Posterior cingulate gyrus (tissue), 11 donors: ENCODE results near the gene USP34.
"Not testable (repeated sequence)": the region's sequence is repeated elsewhere in the genome, so short reads cannot be mapped to it uniquely, and the experiment has no call there.

Experiments used
- DNase-seq, 10 donors: peaks; one replicate each; pipeline versions ENCODE4 v3.0.0 to v3.0.0-alpha.2; 2020 to 2021; ENCODE audit warnings: mixed read lengths in 3 of 10
- intact Hi-C: fragments of 100-400 bp; cut with DNase I; formaldehyde crosslinking; loops from one replicate; pipeline ENCODE4 v1.15.1; 2023

The USP34 gene

DNA sequence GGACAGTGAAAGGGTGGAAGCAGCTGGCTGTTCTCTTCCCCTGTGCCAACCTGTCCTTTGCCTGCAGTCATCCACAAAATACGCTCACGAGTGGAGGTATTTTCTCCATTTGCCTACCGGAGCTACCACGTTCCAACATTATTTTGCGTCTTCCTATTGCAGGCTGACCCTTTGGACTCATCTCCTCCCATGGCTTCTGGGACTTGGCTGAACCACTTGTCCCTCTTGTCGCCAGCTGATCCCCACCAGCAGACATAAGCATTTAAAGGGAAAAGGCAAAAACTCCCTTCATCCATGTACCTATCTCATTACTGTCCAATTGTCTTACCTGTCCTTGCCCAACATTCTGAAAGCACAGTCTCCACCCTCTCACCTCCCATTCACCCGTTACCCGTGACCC lies 295.9 kb downstream of the USP34 start:
- no peak for DNase-seq
- intact Hi-C loops, result loop anchor here (2.0 to 10.0 kb wide), 4 partner anchors 28 to 300 kb away; partner anchors contain the start of genes PEX13, PUS10, REL and USP34

DNA sequence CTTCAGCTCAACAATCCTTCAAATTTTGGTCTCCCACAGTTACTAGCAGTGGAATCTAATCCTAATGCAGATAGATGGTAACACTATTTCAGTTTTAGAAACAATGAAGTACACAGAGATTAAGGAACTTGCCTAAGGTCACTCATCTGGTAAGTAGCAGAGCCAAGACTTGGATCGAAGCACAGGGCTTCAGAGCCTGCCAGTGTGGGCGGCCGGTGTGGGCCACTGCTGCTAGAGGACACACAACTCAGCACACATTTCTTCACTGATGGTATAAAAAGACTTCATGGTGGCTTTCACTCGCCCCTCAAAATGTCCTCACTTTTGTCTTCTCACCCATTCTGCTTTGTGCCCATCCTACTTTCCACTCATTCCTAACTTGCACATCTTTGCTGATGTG lies 297.8 kb downstream of the USP34 start:
- intact Hi-C loops, result loop anchor here (10.0 kb wide), 1 partner anchor 302 kb away; the partner anchor contains the start of gene USP34
- no peak for DNase-seq

DNA sequence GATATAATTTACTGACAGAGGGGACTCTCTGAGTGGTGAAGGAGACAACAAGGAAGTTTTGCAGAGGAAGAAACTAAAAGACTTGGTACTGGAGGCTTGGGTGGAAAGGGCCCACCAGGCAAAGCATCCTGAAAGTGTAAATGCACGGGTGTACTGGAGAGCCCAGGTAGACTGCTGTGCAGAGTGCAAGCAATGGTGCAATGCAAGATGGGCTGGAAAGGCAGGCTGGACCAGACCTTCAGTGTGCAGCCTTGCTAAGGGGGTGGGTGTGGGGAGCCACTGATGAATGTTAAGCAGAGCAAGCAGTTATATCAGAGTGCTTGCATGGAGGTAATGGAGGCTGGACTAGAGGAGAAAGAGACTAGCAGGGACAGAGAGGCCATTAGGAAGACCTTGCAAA lies 298.2 kb downstream of the USP34 start:
- DNase-seq, result no peak
- intact Hi-C loops, result loop anchor here (10.0 kb wide), 1 partner anchor 302 kb away; the partner anchor contains the start of gene USP34

DNA sequence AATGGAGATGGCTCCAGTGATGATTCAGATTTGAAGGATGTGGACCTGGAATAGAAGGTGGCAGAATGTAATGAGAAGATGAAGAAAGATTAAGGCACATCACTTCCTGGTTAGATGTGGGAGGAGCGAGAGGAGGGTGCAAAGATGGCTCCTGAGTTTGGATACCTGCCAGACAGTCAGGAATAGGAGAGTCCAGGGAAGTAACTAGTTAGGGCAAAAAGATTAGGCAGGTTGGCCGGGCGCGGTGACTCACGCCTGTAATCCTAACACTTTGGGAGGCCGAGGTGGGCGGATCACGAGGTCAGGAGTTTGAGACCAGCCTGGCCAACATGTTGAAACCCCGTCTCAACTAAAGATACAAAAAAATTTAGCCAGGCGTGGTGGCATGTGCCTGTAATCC lies 303.3 kb downstream of the USP34 start:
- intact Hi-C loops, result no loop called here

DNA sequence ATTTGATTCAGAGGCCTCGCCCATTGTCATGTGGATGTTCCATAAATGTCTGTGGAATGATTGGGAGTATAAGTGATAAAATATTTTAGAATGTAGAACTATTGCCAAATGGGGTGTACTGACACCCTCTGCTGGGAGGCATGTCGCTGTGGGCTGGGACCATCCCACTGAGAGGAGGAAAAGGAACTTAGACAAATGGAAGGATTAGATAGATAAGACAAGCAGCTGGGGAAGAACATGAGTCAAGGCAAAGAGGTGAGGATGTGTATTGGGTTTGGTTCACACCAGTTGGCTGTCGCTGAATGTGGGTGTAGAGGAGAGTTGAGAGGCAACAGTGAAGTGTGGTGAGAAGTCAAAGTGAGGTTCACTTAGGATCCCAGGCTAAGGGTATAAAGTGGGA lies 304.9 kb downstream of the USP34 start:
- DNase-seq, result no peak
- intact Hi-C loops, result no loop called here

More for the DNA sequence above, 303.3 kb downstream of the USP34 start:
- no peak for DNase-seq

DNA sequence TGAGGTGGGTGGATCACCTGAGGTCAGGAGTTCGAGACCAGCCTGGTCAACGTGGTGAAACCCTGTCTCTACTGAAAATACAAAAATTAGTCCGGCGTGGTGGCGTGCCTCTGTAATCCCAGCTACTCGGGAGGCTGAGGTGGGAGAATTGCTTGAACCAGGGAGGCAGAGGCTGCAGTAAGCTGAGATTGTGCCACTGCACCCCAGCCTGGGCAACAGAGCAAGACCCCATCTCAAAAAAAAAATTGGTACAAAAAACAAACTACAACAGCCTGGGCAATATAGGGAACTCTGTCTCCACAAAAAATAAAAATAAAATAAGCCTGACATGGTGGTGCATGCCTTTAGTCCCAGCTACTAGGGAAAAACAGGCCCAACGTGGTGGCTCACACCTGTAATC lies 305.8 kb downstream of the USP34 start:
- DNase-seq, intact Hi-C loops: not testable (repeated sequence)

DNA sequence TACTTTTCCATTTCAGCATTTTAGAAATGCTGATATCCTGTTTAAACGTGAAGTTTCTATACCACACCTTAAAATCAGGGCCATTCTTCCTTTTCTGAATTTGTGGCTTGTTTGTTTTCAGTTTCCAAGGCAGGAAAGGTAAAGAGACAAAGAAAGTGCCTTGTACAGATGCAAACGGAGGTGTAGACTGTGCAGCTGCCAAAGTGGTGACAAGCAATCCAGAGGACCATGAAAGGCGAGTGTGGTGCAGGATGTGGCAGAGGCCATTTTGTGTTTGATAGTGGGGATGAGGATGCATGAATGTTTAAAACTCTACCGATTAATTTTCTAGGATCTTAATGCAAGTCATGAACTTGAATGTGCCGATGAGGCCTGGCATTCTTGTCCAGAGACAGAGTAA lies 308.2 kb downstream of the USP34 start:
- intact Hi-C loops, result no loop called here
- no peak for DNase-seq

DNA sequence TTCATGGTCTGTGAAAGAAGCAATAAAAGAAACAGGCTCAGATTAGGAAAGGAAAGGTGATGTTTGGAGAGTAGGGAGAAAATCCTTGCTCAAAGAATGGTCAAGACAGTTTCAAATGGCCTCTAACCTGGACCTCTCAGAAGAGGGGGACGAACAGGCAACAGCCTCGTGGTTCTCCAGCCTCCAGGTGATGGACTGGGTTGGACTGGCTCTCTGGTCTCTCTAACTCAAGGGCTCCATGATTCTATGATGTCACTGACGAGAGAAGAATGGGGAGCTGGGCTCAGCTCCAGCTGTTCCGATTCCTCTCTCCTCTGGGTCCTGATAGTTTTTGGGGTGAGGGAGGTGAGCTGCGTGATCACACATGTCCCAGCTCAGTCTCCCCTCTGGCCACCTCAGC lies 309.0 kb downstream of the USP34 start, which contains the start of gene C2orf74:
TSS of gene C2orf74 (plus strand) at position 301 of the 400 bp plus-strand sequence. CDS start 327 bp downstream, outside the sequence.
- intact Hi-C loops, result no loop called here

DNA sequence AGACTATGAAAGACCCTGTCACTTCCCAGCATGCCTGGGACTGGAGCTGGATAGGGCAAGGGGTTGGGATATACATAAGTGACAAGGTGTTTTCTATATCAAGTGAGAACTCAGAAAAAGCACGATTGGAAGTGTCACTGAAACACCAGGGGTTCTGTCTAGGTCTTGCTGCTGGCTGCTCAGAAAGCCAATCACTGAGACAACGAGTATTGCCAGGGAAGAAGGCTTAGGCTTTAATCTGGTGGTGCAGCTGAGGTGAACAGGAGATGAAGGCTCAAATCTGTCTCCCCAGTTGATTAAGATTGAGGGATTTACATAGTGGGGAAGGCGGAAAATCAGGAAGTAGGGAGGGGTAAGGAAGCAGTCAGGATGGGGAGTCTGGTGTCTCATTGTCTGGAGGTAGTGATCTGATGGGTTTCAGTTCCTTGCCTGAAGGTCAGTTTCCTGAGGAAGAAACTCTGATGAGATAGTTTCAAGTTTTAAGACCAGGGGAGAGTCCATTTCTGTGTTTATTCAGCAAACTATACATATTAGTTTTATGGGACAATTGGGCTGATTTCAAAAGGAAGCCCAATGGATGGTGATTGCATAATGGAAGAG lies 312.4 kb downstream of the USP34 start:
- intact Hi-C loops, result no loop called here
- no peak for DNase-seq

More for the DNA sequence above, 309.0 kb downstream of the USP34 start, which contains the start of gene C2orf74:
- DNase-seq, result no peak

DNA sequence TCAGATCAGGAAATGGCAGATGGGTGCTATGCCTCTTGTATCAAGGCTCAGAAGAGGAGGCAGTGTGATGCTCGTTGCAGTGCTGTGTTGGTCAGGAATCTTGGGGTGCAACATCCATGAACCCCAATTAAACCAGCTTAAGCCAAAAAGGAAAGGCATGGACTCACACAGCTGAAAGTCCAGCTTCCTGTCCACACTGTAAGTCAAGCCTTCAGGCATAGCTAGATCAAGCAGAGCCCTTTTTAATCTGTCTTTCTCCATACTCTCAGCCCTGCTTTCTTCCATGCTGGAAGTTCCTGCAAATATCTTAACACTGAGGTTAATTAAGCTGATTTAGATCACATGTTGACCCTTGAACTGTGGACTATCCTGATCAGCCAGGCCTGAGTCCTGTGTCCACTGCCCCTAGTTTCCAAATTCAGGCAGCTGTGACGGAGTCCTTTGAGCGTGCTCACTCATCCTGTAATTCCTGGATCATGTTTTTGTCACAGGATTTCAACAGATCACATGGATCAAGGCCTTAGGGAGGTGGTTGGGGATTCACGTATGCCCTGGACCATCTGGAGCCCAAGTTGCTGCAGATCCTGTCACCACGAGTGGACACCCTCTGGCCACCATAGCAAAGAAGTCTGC lies 313.4 kb downstream of the USP34 start:
- intact Hi-C loops, result no loop called here
- no peak for DNase-seq

DNA sequence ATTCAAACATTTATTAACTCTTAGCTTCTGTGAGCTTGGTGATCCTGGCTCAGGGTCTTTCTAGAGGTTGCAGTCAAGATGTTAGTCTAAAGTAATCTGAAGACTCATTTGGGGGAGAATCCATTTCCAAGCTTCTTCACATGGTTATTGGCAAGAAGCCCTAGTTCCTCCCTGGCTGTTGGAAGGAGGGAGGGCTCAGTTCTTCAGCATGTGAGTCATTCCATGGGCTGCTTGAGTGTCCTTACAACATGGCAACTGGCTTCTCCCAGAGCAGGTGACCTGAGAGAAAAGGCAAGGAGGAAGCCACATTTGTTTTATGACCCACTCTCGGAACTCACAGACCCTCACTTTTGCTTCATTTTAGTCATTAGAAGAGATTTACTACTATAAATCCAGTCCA lies 319.5 kb downstream of the USP34 start:
- DNase-seq, result no peak
- intact Hi-C loops, result no loop called here

DNA sequence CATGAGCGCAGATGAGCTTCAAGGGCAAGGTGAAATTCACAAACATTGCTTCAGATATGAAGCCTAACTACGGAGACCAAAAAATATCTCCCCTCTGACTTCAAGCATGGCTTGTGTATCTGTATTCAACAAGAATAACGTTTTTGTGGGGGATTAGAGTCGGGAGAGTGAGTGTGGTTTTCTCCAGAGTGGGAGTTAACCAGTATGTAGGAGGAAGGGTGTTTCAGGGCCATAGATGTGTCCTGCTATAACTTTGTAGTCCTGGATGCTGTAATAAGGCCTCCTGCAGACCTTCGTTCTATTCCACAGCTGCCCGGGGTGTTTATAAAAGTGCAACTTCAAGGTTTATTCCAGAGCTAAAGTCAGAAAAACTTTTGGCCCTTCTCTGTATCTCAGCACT lies 321.8 kb downstream of the USP34 start:
- intact Hi-C loops, result no loop called here

DNA sequence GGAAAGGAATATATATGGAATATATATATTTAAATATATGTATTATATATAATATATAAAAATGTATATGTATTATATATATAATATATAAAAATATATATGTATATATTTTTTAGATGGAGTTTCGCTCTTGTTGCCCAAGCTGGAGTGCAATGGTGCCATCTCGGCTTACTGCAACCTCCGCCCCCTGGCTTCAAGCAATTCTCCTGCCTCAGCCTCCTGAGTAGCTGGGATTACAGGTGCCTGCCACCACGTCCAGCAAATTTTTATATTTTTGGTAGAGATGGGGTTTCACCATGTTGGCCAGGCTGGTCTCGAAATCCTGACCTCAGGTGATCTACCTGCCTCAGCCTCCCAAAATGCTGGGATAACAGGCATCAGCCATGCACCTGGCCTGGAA lies 322.8 kb downstream of the USP34 start:
- DNase-seq, intact Hi-C loops: not testable (repeated sequence)

More for the DNA sequence above, 321.8 kb downstream of the USP34 start:
- no peak for DNase-seq

DNA sequence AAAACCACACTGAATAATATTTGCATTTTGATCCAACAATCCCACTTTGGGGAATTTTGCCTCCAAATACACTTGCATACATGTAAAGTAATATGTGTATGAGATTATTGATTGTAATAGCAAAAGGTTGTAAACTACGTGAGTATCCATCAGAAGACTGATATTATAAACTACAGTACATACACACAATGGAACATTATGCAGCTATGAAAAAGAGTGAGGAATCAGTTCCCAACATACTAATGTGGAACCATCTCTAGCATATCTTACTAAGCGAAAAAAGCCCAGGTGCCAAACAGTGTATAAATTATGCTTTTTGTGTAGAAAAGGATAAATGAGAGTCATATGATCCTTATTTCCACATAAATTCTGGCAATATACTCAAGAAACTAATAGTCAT lies 324.9 kb downstream of the USP34 start:
- no peak for DNase-seq
- intact Hi-C loops, result loop anchor here (2.0 kb wide), 1 partner anchor 29 kb away; no protein-coding TSS in a partner anchor

DNA sequence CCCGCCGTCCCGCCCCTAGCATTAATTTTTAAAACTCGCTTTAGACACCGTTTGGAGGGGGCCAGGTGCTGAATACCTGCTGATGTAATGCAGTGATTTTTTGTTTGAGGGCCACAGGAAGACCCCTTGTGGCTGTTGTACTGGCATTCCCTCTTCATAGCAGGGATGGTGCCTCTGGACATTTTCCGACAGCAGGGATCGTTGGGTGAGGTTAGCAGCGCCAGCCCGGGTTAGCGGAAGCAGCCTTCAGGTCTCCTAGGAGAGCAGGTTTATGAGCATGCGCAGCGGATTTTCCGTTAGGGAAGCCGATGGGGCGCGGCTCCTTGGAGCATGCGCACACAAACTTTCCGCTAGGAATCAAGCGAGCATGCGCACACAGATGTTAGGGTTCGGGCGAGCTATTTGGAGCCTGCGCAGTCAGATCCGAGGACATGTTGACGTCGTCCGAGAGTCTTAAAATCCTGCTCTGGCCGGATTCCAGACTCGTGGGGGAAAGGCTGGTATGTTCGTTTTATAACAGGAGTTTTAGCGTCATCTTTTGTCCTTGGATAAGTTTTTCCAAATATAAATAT lies 326.1 kb downstream of the USP34 start:
- intact Hi-C loops, result no loop called here
- peak; percentile 80 to 98 (median 88) for DNase-seq

DNA sequence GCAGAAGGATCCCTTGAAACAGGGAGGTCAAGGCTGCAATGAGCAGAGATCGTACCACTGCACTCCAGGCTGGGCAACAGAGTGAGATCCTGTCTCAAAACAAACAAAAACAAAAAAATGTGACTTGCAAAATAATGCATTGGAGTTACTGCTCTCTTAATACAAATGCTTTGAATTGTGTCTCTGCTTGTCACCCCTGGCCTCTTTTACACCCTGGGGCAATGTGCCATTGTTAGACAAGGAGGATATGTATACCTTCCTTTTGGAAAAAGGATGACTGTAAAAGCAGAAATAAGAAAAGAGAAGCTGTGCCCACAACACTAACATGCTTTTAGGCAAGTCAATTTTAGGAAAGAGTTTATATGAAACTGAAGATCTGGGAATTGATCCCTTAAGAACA lies 329.7 kb downstream of the USP34 start:
- intact Hi-C loops, result no loop called here
- DNase-seq, result no peak

DNA sequence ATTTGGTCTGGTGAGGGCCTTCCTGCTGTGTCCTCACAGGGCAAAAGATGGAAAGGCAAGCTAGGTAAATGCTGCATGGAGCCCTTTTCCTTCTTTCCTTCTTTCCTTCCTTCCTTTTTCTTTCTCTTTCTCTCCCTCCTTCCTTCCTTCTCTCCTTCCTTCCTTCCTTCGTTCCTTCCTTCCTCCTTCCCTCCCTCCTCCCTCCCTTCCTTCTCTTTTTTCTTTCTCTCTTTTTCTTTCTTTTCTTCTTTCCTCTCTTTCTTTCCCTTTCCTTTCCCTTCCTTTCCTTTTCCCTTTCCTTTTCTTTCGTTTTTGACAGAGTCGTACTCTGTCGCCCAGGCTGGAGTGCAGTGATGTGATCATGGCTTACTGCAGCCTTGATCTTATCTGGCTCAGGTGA lies 332.0 kb downstream of the USP34 start:
- no peak for DNase-seq
- intact Hi-C loops, result loop anchor here (5.0 kb wide), 1 partner anchor 498 kb away; no protein-coding TSS in a partner anchor
